GM12878 (cell line): Measurements from ENCODE around the gene MRPL54. TPM values are rescaled to one million over a fixed set of nuclear protein-coding genes. Genes with fewer than 3 reads are reported as not detected.

ENCODE experiments used
- ATAC-seq: fragments of 200-7000 bp; cut with Tn5 transposase; 3 replicates; pipeline ENCODE4 v1.9.1; 2020; ENCODE audit warnings: mild to moderate bottlenecking, moderate library complexity
- BruUV-seq: library from RNA; stranded (reverse); fragments of 400-500 nt; replicated peaks from 2 replicates; lab custom pipeline; 2021; lab: Mats Ljungman, UMichigan
- CTCF ChIA-PET: fragments of 300-600 bp; sonication (Branson Sonifier 250); formaldehyde crosslinking; extraction: SDS; loops from one replicate; lab custom pipeline; 2021; ENCODE audit warnings: inconsistent platforms; lab: Yijun Ruan, JAX
- POLR2A ChIA-PET: fragments of 350-600 bp; formaldehyde crosslinking; extraction: SDS; loops from one replicate; lab custom pipeline; 2021; ENCODE audit warnings: inconsistent platforms; lab: Charles Lee
- RAD21 ChIA-PET: fragments of 300-600 bp; sonication (Branson Sonifier 250); formaldehyde crosslinking; loops from one replicate; lab custom pipeline; 2023; ENCODE audit warnings: antibody characterized with exemption; ENCODE audit not compliant: unreplicated experiment; lab: Charles Lee
- SMC1A ChIA-PET: fragments of 300-600 bp; sonication (Branson Sonifier 250); formaldehyde crosslinking; loops from one replicate; lab custom pipeline; 2023; ENCODE audit not compliant: unreplicated experiment, uncharacterized antibody; lab: Charles Lee
- DNase-seq: peaks from one replicate; pipeline ENCODE4 v3.0.0-alpha.2; 2011; ENCODE audit warnings: low read depth, low spot score
- FAIRE-seq: peaks from 3 replicates; lab custom pipeline; 2011; peaks lifted over from hg19 to GRCh38; lab: Jason Lieb, UNC
- H2AFZ ChIP-seq: 2 replicates; pipeline ENCODE4 v1.6.0; 2011; ENCODE audit warnings: low read depth, low read length, control low read depth; ENCODE audit not compliant: control insufficient read depth
- H3K27ac ChIP-seq: 2 replicates; pipeline ENCODE4 v1.5.1; 2011; ENCODE audit warnings: control low read depth; ENCODE audit not compliant: control insufficient read depth, insufficient read depth
- H3K27me3 ChIP-seq, 2 experiments: replicated peaks in 1 of 2; 2 replicates each; pipeline versions ENCODE4 v1.6.0 to v1.6.1; 2011; ENCODE audit warnings: low read length in 1 of 2; ENCODE audit not compliant: control insufficient read depth in 2 of 2, insufficient read depth in 2 of 2
- H3K36me3 ChIP-seq, 2 experiments: 2 replicates each; pipeline ENCODE4 v1.5.1; 2011; ENCODE audit warnings: low read length in 1 of 2; ENCODE audit not compliant: control insufficient read depth in 2 of 2, insufficient read depth in 2 of 2
- H3K4me1 ChIP-seq: 2 replicates; pipeline ENCODE4 v1.6.1; 2011; ENCODE audit warnings: mild to moderate bottlenecking, low read length, moderate library complexity, mixed read lengths; ENCODE audit not compliant: control insufficient read depth, insufficient read depth
- H3K4me2 ChIP-seq: 2 replicates; pipeline ENCODE4 v1.6.0; 2011; ENCODE audit warnings: control low read depth; ENCODE audit not compliant: control insufficient read depth, insufficient read depth
- H3K4me3 ChIP-seq: fragments of 200-600 bp; sonication (generic); 2 replicates; pipeline ENCODE4 v1.5.1; 2016
- H3K79me2 ChIP-seq: 2 replicates; pipeline ENCODE4 v1.6.0; 2011; ENCODE audit warnings: low read length; ENCODE audit not compliant: control insufficient read depth, insufficient read depth
- H3K9ac ChIP-seq: 2 replicates; pipeline ENCODE4 v1.8.0; 2011; ENCODE audit warnings: low read length, control low read depth, mixed read lengths; ENCODE audit not compliant: control insufficient read depth, insufficient read depth
- H3K9me3 ChIP-seq: replicated peaks from 3 replicates; pipeline ENCODE4 v1.5.1; 2011; ENCODE audit warnings: mild to moderate bottlenecking, low read length; ENCODE audit not compliant: control insufficient read depth, insufficient read depth
- H4K20me1 ChIP-seq: 2 replicates; pipeline ENCODE4 v1.6.0; 2011; ENCODE audit not compliant: control insufficient read depth, insufficient read depth
- CUX1 ChIP-seq: IDR thresholded peaks from 2 replicates; pipeline ENCODE4 v1.6.1; 2012; ENCODE audit warnings: improper control_type of control experiment, low read depth, low read length; ENCODE audit not compliant: insufficient replicate concordance
- EED ChIP-seq: sonication (generic); IDR thresholded peaks from 2 replicates; pipeline ENCODE4 v1.6.1; 2016; ENCODE audit warnings: antibody characterized with exemption, low read depth
- MYC ChIP-seq: IDR thresholded peaks from 2 replicates; pipeline ENCODE4 v1.6.1; 2011; ENCODE audit warnings: mild to moderate bottlenecking, low read length, moderate library complexity, inconsistent platforms; ENCODE audit not compliant: insufficient read depth, insufficient replicate concordance, insufficient read length, severe bottlenecking
- PBX3 ChIP-seq: IDR thresholded peaks from 2 replicates; pipeline ENCODE4 v1.6.1; 2011; ENCODE audit warnings: mild to moderate bottlenecking, low read depth, low read length, moderate library complexity; ENCODE audit not compliant: insufficient replicate concordance
- SIX5 ChIP-seq: IDR thresholded peaks from 2 replicates; pipeline ENCODE4 v1.6.1; 2011; ENCODE audit warnings: mild to moderate bottlenecking, low read depth, low read length, moderate library complexity; ENCODE audit not compliant: severe bottlenecking
- SPI1 ChIP-seq: IDR thresholded peaks from 2 replicates; pipeline ENCODE4 v1.6.1; 2011; ENCODE audit warnings: low read depth, mild to moderate bottlenecking, low read length, moderate library complexity, borderline replicate concordance; ENCODE audit not compliant: insufficient read depth
- SRF ChIP-seq, 2 experiments: IDR thresholded peaks; 2 replicates each; pipeline ENCODE4 v1.6.1; 2011; ENCODE audit warnings: low read depth in 2 of 2, low read length in 2 of 2, mild to moderate bottlenecking in 1 of 2, moderate library complexity in 1 of 2
- WGBS: methylation state at CpG from one replicate; pipeline ENCODE4 v1.1.6; 2016; ENCODE audit warnings: low lambda C conversion rate; ENCODE audit not compliant: insufficient replicate concordance, insufficient coverage; ENCODE audit errors: missing lambda C conversion rate; 5-methylcytosine and 5-hydroxymethylcytosine counted together
- in situ Hi-C: fragments of 300-500 bp; cut with MboI; formaldehyde crosslinking; loops from 9 replicates; pipeline ENCODE4 v1.14.3; 2018; ENCODE audit warnings: mixed read lengths
- intact Hi-C: fragments of 100-400 bp; cut with micrococcal nuclease; formaldehyde crosslinking; loops from one replicate; pipeline ENCODE4 v1.14.2; 2022; ENCODE audit not compliant: unreplicated experiment
- polyA plus RNA-seq, 11 experiments: library from polyadenylated mRNA; depleted of rRNA in 4 of 11; unstranded in 6 of 11; stranded (reverse) in 5 of 11; fragments of >200 nt; fragmentation: Nextera tagmentation in 4 of 11; fragmentation: Illumina TruSeq in 1 of 11; extraction: Ambion mirVana in 4 of 11; extraction: Trizol in 1 of 11; gene quantifications; 1 replicate in 1 of 11; 2 replicates in 10 of 11; pipeline versions ENCODE4 v1.2.1 to v1.2.3, GENCODE V29; 2011 to 2016; ENCODE audit warnings: inconsistent platforms in 2 of 11, missing spikeins in 2 of 11, low read depth in 1 of 11
- total RNA-seq, 4 experiments: library from RNA; depleted of rRNA in 3 of 4; stranded (reverse); fragments of >200 nt in 3 of 4; fragmentation: Illumina TruSeq in 1 of 4; extraction: Trizol in 1 of 4; gene quantifications; 2 replicates each; pipeline versions ENCODE4 v1.2.1 to v1.2.3, GENCODE V29; 2013 to 2021
- TF ChIP-seq, protein P1 (sequence below): fragments of 450-650 bp; IDR thresholded peaks from 2 replicates; pipeline ENCODE4 v1.6.1; 2016; ENCODE audit warnings: mild to moderate bottlenecking, moderate library complexity, borderline replicate concordance
- TF ChIP-seq, protein P2 (sequence below): IDR thresholded peaks from 2 replicates; pipeline ENCODE4 v1.6.1; 2012; ENCODE audit warnings: low read depth, low read length, improper control_type of control experiment

Gene MRPL54
- total and polyA plus RNA-seq, 10 of the 15 experiments (the other 5 are each of a cell fraction or from before 2014, with no cell fraction given), result 3.1 to 98.7 (median 75.2) TPM

DNA sequence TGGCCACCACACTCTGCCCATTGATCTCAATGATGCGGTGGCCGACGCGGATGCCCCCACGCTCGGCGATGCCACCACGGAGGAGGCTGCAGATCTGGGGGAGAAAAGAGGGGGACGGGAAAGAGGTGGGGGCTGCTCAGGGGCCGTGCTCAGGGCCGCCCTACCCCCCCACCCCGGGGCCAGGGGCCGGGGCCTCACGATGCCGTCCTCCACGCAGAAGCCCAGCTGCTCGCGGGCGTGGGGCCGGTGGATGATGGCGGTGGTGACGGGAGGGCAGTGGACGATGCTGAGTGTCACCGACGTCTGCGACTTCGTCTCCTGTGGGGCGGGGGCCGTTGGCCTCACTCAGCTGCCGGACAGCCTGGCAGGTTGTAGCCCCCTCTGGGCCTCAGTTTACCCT, 11.2 kb upstream of the MRPL54 start (continued):
- TF ChIP-seq, protein P1, sequence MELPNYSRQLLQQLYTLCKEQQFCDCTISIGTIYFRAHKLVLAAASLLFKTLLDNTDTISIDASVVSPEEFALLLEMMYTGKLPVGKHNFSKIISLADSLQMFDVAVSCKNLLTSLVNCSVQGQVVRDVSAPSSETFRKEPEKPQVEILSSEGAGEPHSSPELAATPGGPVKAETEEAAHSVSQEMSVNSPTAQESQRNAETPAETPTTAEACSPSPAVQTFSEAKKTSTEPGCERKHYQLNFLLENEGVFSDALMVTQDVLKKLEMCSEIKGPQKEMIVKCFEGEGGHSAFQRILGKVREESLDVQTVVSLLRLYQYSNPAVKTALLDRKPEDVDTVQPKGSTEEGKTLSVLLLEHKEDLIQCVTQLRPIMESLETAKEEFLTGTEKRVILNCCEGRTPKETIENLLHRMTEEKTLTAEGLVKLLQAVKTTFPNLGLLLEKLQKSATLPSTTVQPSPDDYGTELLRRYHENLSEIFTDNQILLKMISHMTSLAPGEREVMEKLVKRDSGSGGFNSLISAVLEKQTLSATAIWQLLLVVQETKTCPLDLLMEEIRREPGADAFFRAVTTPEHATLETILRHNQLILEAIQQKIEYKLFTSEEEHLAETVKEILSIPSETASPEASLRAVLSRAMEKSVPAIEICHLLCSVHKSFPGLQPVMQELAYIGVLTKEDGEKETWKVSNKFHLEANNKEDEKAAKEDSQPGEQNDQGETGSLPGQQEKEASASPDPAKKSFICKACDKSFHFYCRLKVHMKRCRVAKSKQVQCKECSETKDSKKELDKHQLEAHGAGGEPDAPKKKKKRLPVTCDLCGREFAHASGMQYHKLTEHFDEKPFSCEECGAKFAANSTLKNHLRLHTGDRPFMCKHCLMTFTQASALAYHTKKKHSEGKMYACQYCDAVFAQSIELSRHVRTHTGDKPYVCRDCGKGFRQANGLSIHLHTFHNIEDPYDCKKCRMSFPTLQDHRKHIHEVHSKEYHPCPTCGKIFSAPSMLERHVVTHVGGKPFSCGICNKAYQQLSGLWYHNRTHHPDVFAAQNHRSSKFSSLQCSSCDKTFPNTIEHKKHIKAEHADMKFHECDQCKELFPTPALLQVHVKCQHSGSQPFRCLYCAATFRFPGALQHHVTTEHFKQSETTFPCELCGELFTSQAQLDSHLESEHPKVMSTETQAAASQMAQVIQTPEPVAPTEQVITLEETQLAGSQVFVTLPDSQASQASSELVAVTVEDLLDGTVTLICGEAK, result no peak

- H3K36me3 ChIP-seq, result peaks cover 0 to 5% of the 10 kb centered on the region in 2 experiments; a peak in 1 of 4 replicates
- 96% methylated on average over 19 of the region's 25 CpGs for WGBS
- no peaks in the 10 kb centered on the region for H3K27me3 ChIP-seq
- H3K4me2 ChIP-seq, result no peak overlapping the region
- POLR2A ChIA-PET, result interaction anchor here (0.6 kb wide), 1 partner anchor 187 kb away, joined by 6 read pairs; no protein-coding TSS in a partner anchor
- H3K9ac ChIP-seq, result no peak overlapping the region
- no peaks in the 10 kb centered on the region for H3K79me2 ChIP-seq
- in situ Hi-C loops (no loop called here), intact Hi-C loops (no loop called here)
- no peak overlapping the region for H2AFZ ChIP-seq
- no peak for ATAC-seq
- H3K4me1 ChIP-seq, result no peaks in the 10 kb centered on the region
- H3K4me3 ChIP-seq, result no peak overlapping the region
- no peaks in the 10 kb centered on the region for H3K9me3 ChIP-seq
- CTCF ChIA-PET, result interaction anchor here (0.6 kb wide), 2 partner anchors 8 to 1771 kb away, joined by 3 to 6 read pairs; no protein-coding TSS in a partner anchor
- SMC1A ChIA-PET, result no interaction called here
- no peak overlapping the region for H3K27ac ChIP-seq
- BruUV-seq, result no TSS peak
- DNase-seq, result no peak
- no peaks in the 10 kb centered on the region for H4K20me1 ChIP-seq
- RAD21 ChIA-PET, result interaction anchor here (0.8 kb wide), 1 partner anchor 10 kb away, joined by 3 read pairs; the partner anchor contains the start of gene MRPL54
- FAIRE-seq, result no peak
- TF ChIP-seq SRF (IDR thresholded peaks at IDR 0.05; ENCODE audit: low read depth in 2 of 2, low read length in 2 of 2) (no peak), SPI1 (no peak), SIX5 (no peak), PBX3 (no peak), CUX1 (no peak), MYC (no peak), EED (no peak)
- TF ChIP-seq, protein P2, sequence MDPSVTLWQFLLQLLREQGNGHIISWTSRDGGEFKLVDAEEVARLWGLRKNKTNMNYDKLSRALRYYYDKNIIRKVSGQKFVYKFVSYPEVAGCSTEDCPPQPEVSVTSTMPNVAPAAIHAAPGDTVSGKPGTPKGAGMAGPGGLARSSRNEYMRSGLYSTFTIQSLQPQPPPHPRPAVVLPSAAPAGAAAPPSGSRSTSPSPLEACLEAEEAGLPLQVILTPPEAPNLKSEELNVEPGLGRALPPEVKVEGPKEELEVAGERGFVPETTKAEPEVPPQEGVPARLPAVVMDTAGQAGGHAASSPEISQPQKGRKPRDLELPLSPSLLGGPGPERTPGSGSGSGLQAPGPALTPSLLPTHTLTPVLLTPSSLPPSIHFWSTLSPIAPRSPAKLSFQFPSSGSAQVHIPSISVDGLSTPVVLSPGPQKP, result no peak
Measured at GRCh38 chr19:3752492-3752891, 10.0 kb upstream of the MRPL54 start.
